HepG2 (cell line): ENCODE data around the gene TUBA4B. TPM values are rescaled to one million over a fixed set of nuclear protein-coding genes. Genes with fewer than 3 reads are reported as not detected.
A peak's percentile ranks its signal among the peaks of the same experiment; 100 is the strongest.

Experiments used
- BCL3 ChIP-seq: sonication (generic); formaldehyde crosslinking; IDR thresholded peaks from 2 replicates; pipeline ENCODE4 v1.5.1; 2020; ENCODE audit warnings: mild to moderate bottlenecking, missing genetic modification reagents, moderate library complexity
- BHLHE40 ChIP-seq: IDR thresholded peaks from 2 replicates; pipeline ENCODE4 v1.6.1; 2011; ENCODE audit warnings: low read length, improper control_type of control experiment
- KLF12 ChIP-seq: sonication (generic); formaldehyde crosslinking; IDR thresholded peaks from 2 replicates; pipeline ENCODE4 v1.4.0; 2020; ENCODE audit warnings: missing genetic modification reagents, borderline replicate concordance
- PHF5A ChIP-seq: IDR thresholded peaks from one replicate; pipeline ENCODE4 v1.6.1; 2018; ENCODE audit warnings: low read depth, missing genetic modification reagents; ENCODE audit not compliant: unreplicated experiment
- PLRG1 ChIP-seq: fragments of 450-650 bp; conservative IDR thresholded peaks from 2 replicates; pipeline ENCODE4 v1.6.1; 2016
- RBM39 ChIP-seq: fragments of 200-400 bp; formaldehyde crosslinking; IDR thresholded peaks from one replicate; pipeline ENCODE4 v1.6.1; 2018; ENCODE audit warnings: antibody characterized with exemption, mild to moderate bottlenecking, low read depth, low read length; ENCODE audit not compliant: poor library complexity, severe bottlenecking
- SALL1 ChIP-seq: sonication (generic); formaldehyde crosslinking; IDR thresholded peaks from 2 replicates; pipeline ENCODE4 v1.8.0; 2022; ENCODE audit warnings: mild to moderate bottlenecking, missing genetic modification reagents
- TAF15 ChIP-seq: fragments of 200-400 bp; formaldehyde crosslinking; IDR thresholded peaks from one replicate; pipeline ENCODE4 v1.6.1; 2018; ENCODE audit warnings: mild to moderate bottlenecking, low read depth, low read length; ENCODE audit not compliant: poor library complexity, severe bottlenecking
- TBL1XR1 ChIP-seq: fragments of 150-350 bp; IDR thresholded peaks from 2 replicates; pipeline ENCODE4 v1.6.1; 2014; ENCODE audit warnings: borderline replicate concordance, low read length; ENCODE audit not compliant: partially characterized antibody
- TOPORS ChIP-seq: sonication (generic); formaldehyde crosslinking; IDR thresholded peaks from 2 replicates; pipeline ENCODE4 v1.8.0; 2023; ENCODE audit warnings: mild to moderate bottlenecking, missing genetic modification reagents
- TRIM22 ChIP-seq: fragments of 450-650 bp; IDR thresholded peaks from 2 replicates; pipeline ENCODE4 v1.6.1; 2017
- ZBTB33 ChIP-seq: sonication (generic); formaldehyde crosslinking; IDR thresholded peaks from 2 replicates; pipeline ENCODE4 v1.4.0; 2020; ENCODE audit warnings: missing genetic modification reagents
- ZBTB46 ChIP-seq: sonication (generic); formaldehyde crosslinking; IDR thresholded peaks from 2 replicates; pipeline ENCODE4 v1.4.0; 2020; ENCODE audit warnings: mild to moderate bottlenecking, missing genetic modification reagents, borderline replicate concordance
- ZC3H13 ChIP-seq: sonication (generic); formaldehyde crosslinking; IDR thresholded peaks from 2 replicates; pipeline ENCODE4 v1.8.1; 2023; ENCODE audit warnings: mild to moderate bottlenecking, missing genetic modification reagents, moderate library complexity
- ZNF256 ChIP-seq: sonication (generic); formaldehyde crosslinking; conservative IDR thresholded peaks from 2 replicates; pipeline ENCODE4 v1.4.0; 2020; ENCODE audit warnings: missing genetic modification reagents
- ZNF329 ChIP-seq: sonication (generic); formaldehyde crosslinking; IDR thresholded peaks from 2 replicates; pipeline ENCODE4 v1.9.0; 2021; ENCODE audit warnings: low read depth, mild to moderate bottlenecking, missing genetic modification reagents
- ZNF496 ChIP-seq: sonication (generic); formaldehyde crosslinking; IDR thresholded peaks from 2 replicates; pipeline ENCODE4 v1.8.1; 2023; ENCODE audit warnings: mild to moderate bottlenecking, moderate library complexity, missing genetic modification reagents; ENCODE audit not compliant: insufficient replicate concordance
- polyA plus RNA-seq, 8 experiments: library from polyadenylated mRNA; depleted of rRNA in 3 of 8; stranded (reverse) in 7 of 8; unstranded in 1 of 8; fragments of >200 nt; fragmentation: Illumina TruSeq in 4 of 8; extraction: Trizol in 4 of 8; gene quantifications; 2 replicates each; pipeline versions ENCODE4 v1.2.1 to v1.2.3, GENCODE V29; 2011 to 2016; ENCODE audit warnings: low read depth in 4 of 8, missing spikeins in 1 of 8, mixed read lengths in 1 of 8; ENCODE audit not compliant: insufficient read depth in 1 of 8
- total RNA-seq, 5 experiments: library from RNA; depleted of rRNA; stranded (reverse); fragments of >200 nt; fragmentation: Illumina TruSeq; extraction: Trizol; gene quantifications; 2 replicates each; pipeline ENCODE4 v1.2.3, GENCODE V29; 2016; ENCODE audit warnings: low read depth in 1 of 5
- TF ChIP-seq, protein P1 (sequence below): sonication (generic); formaldehyde crosslinking; IDR thresholded peaks from 2 replicates; pipeline ENCODE4 v1.5.0; 2020; ENCODE audit warnings: missing genetic modification reagents
- TF ChIP-seq, protein P2 (sequence below): sonication (generic); formaldehyde crosslinking; IDR thresholded peaks from 2 replicates; pipeline ENCODE4 v1.4.0; 2020; ENCODE audit warnings: mild to moderate bottlenecking, missing genetic modification reagents

TUBA4B gene
- total and polyA plus RNA-seq, 2 of the 13 experiments (the other 11 are each of a cell fraction or from before 2014, with no cell fraction given): 0.18 to 0.22 TPM

GRCh38 chr2:219247678-219248642, 5.1 kb upstream of the TUBA4B start (continued):
- no peak for TF ChIP-seq ZNF329 (CRISPR knock-in tag)
- no peak for TF ChIP-seq TRIM22
- TF ChIP-seq ZC3H13 (CRISPR knock-in tag): 0 out of 2 replicates have a peak, but pooled peaks have one; percentile 60
- no peak for TF ChIP-seq ZNF496
- TF ChIP-seq, protein P1, sequence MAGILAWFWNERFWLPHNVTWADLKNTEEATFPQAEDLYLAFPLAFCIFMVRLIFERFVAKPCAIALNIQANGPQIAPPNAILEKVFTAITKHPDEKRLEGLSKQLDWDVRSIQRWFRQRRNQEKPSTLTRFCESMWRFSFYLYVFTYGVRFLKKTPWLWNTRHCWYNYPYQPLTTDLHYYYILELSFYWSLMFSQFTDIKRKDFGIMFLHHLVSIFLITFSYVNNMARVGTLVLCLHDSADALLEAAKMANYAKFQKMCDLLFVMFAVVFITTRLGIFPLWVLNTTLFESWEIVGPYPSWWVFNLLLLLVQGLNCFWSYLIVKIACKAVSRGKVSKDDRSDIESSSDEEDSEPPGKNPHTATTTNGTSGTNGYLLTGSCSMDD (CRISPR knock-in tag): no peak
- TF ChIP-seq PLRG1: no peak
- TF ChIP-seq PHF5A (CRISPR knock-in tag): no peak
- 0 out of 2 replicates have a peak, but pooled peaks have one; percentile 14 for TF ChIP-seq SALL1 (CRISPR knock-in tag)
- no peak for TF ChIP-seq TOPORS
- no peak for TF ChIP-seq ZNF256 (CRISPR knock-in tag)
- no peak for TF ChIP-seq TAF15
- TF ChIP-seq, protein P2, sequence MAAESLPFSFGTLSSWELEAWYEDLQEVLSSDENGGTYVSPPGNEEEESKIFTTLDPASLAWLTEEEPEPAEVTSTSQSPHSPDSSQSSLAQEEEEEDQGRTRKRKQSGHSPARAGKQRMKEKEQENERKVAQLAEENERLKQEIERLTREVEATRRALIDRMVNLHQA (CRISPR knock-in tag): no peak
- peak; percentile 98 for TF ChIP-seq ZBTB33
- TF ChIP-seq KLF12 (CRISPR knock-in tag): no peak
- TF ChIP-seq BHLHE40: no peak
- no peak for TF ChIP-seq TBL1XR1
- no peak for TF ChIP-seq BCL3 (CRISPR knock-in tag)
- no peak for TF ChIP-seq ZBTB46 (CRISPR knock-in tag)
- no peak for TF ChIP-seq RBM39
